GM18499 (cell line): ENCODE results near the gene LRRC38.

ENCODE experiments used
- ATAC-seq: cut with Tn5 transposase; IDR thresholded peaks from one replicate; pipeline ENCODE4 v1.9.1; 2021; ENCODE audit warnings: moderate number of reproducible peaks; ENCODE audit not compliant: insufficient read depth, unreplicated experiment

The LRRC38 gene

GRCh38 chr1:13520985-13521384, 7.2 kb upstream of the LRRC38 start:
- no peak for ATAC-seq

- ATAC-seq, result no peak
Measured at GRCh38 chr1:13517193-13517812, 3.5 kb upstream of the LRRC38 start.

GRCh38 chr1:13516606-13517005, 2.8 kb upstream of the LRRC38 start:
- ATAC-seq, result no peak

- no peak for ATAC-seq
Measured at GRCh38 chr1:13514821-13515220, 1.0 kb upstream of the LRRC38 start.

- ATAC-seq, result no peak
Measured at GRCh38 chr1:13513063-13513894, 524 bp downstream of the LRRC38 start.

- ATAC-seq, result no peak
Measured at GRCh38 chr1:13512472-13512871, 1.3 kb downstream of the LRRC38 start.

GRCh38 chr1:13510499-13510898, 3.3 kb downstream of the LRRC38 start:
- no peak for ATAC-seq

GRCh38 chr1:13507075-13507474, 6.7 kb downstream of the LRRC38 start:
- ATAC-seq, result no peak

- no peak for ATAC-seq
Measured at GRCh38 chr1:13505020-13505419, 8.8 kb downstream of the LRRC38 start.

GRCh38 chr1:13500806-13501205, 13.0 kb downstream of the LRRC38 start:
- ATAC-seq, result no peak

GRCh38 chr1:13499422-13499821, 14.4 kb downstream of the LRRC38 start:
- ATAC-seq, result no peak

GRCh38 chr1:13498553-13498952, 15.2 kb downstream of the LRRC38 start:
- ATAC-seq, result no peak

GRCh38 chr1:13495186-13495585, 18.6 kb downstream of the LRRC38 start:
- ATAC-seq, result no peak

GRCh38 chr1:13494712-13495111, 19.1 kb downstream of the LRRC38 start:
- ATAC-seq, result no peak

GRCh38 chr1:13494025-13494424, 19.8 kb downstream of the LRRC38 start:
- no peak for ATAC-seq

- no peak for ATAC-seq
Measured at GRCh38 chr1:13492711-13493110, 21.1 kb downstream of the LRRC38 start.

- ATAC-seq, result no peak
Measured at GRCh38 chr1:13487957-13488356, 25.8 kb downstream of the LRRC38 start.

- no peak for ATAC-seq
Measured at GRCh38 chr1:13487143-13487868, 26.5 kb downstream of the LRRC38 start.

GRCh38 chr1:13483946-13484345, 29.9 kb downstream of the LRRC38 start:
- no peak for ATAC-seq

- ATAC-seq, result no peak
Measured at GRCh38 chr1:13482600-13482999, 31.2 kb downstream of the LRRC38 start.

- no peak for ATAC-seq
Measured at GRCh38 chr1:13479171-13479856, 34.5 kb downstream of the LRRC38 start.
